HG03135 (cell line): ENCODE results near the gene CTCFL.

ENCODE experiments used
- ATAC-seq: cut with Tn5 transposase; IDR thresholded peaks from one replicate; pipeline ENCODE4 v1.9.1; 2021; ENCODE audit warnings: mild to moderate bottlenecking, moderate library complexity; ENCODE audit not compliant: unreplicated experiment

Gene CTCFL

GRCh38 chr20:57537822-57538221 is 12.9 kb upstream of the CTCFL start:
- ATAC-seq = no peak

DNA sequence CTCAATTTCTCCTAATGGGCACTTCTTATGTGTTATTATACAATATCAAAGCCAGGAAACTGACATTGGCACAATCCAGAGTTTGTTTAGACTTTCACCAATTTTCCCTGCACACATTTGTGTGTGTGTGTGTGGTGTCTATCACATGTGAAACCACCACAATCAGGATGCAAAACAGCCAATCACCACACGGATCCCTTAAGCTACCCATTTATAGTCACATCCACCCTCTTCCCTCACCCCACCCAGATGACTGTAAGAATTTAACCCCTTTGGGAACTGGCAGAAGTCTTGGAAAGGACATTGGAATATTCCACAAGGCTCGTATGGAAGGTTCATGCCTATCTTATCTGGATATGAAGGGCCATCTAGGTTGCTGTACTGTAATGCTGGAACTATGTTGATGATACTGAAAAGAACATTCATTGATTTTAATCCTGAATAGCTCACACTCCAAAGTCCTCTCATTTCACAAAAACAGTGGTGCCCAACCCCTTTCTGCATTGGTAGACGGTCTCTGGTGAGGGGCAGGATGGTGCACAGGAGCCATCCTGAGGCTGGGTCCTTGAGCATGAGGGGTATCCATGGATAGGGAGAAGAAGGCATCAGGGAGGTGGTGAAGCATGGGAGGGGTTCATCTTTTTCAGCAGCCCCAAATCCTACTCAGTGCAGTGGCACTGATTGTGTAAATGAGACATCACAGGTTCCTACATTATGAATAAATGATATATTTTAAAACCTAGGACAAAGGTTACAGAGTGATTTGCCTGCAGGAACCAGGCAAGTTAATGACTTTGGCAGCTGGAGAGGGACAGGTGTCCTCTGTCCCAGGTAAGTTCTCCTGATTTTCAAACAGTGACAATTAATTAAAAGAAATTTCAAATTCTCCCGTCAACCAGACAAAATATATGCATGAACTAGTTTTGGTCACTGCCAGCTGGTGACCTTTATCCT is 12.1 kb upstream of the CTCFL start:
- no peak for ATAC-seq

DNA sequence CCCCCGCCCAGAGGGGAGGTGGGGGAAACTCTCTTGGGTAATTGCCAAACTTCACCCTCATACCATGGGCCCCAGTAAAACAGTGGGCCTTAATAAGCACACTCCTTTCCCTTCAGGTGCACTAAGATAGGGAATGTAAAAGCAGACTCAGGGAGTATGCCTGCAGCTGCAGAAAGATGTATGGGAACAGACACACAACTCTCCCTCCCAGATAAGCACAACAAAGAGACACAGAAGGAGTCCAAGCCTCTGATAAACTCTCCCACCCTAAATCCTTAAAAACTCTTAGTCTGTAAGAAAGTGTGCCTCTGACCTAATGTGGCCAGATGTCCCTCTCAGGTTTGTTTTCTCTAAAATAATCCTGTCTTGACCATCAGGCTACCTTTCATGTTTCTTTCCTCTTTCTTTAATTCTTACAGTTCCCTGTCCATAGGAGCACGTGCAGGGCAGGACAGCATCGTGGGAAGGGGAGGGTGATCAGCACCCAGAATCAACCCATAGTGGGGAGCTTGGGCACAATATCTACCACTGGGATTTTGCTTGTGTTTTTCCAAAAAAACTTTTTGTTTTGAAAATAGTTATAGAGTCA is 11.3 kb upstream of the CTCFL start:
- ATAC-seq = no peak

DNA sequence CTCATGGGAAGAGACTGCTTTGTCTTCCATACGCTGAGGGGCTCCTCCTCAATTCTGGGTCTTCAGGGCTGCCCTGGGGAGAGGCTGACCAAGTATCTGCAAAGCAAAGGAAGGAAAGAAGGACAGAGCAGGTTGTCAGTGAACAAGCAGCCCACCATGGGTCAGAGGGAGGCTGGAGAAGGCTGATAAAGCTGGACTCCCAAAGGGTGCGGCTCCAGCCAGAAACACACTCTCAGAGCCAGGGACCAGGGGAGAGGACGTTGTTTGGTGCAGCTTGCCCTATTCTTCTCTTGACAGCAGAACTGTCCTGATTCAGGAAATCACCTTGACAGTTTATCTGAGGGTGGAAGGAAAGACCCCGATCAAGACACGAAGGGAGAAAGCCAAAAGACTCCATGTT is 10.4 kb upstream of the CTCFL start:
- ATAC-seq = no peak

GRCh38 chr20:57532104-57532503 is 7.2 kb upstream of the CTCFL start:
- ATAC-seq = no peak

DNA sequence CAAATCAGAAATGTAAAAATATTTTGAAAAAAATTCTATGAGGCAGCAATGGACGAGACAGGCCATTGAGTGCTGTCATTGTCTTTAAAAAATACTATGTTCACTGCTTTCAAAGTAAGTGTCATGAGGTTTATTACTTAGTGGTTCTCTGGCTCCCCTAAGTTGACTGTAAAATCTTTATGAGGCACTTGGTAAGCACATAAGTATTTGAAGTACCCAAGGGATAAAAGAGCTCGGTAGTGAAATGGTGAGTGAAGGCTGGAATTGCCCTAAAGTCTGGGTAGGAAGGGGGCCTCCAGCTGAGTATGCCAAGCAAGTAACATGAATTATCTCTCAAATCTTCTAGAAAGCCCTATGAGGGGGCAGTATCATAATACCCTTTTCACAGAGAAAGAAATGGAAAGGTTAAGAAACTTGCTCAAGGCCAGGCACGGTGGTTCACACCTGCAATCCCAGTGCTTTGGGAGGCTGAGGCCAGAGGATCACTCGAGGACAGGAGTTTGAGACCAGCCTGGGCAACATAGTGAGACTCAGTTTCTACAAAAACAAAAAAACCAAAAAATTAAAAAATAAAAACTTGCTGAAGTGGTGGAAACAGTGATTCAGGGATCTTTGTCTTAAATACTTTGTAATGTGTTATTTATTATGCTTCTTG is 5.5 kb upstream of the CTCFL start:
- no peak for ATAC-seq

GRCh38 chr20:57529810-57530209 is 4.9 kb upstream of the CTCFL start:
- no peak for ATAC-seq

DNA sequence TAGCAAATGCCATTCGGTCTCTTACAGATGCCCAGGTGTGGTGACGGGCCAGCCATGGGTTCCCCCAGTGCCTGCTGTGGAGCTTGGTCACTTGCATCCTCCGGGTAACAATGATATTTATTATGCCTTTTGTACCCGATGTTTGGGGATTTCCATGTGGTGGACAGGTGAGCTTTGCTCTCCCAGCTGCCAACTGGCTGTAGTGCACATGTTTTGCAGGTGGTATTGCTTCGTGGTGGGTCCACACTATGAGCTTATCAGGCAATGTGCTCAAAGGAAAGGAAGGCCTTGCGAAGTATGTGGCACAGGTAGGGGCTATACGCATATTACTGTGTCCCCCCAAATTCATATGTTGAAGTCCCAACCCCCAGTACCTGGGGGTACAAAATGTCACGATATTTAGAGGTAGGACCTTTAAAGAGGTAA is 4.2 kb upstream of the CTCFL start:
- no peak for ATAC-seq

DNA sequence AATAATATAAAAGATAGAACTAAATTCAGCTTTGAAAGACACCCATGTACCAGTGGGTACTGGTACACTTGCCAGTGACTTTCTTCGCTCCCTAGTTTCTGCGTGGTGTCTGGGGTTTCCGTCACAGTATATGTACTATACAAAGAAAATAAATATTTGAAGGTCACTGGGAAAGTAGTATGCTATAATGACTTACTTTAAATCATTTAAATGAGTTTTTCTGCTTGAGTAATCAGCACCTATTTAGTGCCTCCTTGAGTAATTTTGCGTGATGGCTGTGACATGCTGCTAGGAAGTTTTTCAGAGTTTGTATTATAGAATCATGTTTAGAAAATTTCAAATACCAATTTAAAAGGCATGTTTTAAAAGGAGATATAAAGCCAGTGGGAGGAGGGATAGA is 3.2 kb upstream of the CTCFL start:
- no peak for ATAC-seq

DNA sequence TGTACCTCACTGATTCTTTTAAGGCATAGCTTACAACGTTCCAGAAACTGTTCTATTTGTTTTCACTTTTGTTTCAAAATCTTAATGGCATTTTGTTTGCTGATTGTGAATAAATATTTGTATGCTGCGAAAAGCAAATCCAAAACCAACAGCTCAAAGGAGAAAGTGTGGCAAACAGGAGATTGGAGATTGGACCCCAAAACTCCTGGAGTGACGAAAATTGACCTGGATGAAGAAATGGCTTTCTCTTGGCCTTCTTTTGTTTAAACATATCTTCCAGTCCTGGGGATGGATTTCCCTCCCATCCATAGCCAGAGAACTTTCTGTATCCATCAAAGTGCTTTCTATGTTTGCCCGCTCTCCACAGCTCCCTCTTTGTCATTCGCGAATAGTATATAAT is 2.8 kb upstream of the CTCFL start:
- ATAC-seq = no peak

DNA sequence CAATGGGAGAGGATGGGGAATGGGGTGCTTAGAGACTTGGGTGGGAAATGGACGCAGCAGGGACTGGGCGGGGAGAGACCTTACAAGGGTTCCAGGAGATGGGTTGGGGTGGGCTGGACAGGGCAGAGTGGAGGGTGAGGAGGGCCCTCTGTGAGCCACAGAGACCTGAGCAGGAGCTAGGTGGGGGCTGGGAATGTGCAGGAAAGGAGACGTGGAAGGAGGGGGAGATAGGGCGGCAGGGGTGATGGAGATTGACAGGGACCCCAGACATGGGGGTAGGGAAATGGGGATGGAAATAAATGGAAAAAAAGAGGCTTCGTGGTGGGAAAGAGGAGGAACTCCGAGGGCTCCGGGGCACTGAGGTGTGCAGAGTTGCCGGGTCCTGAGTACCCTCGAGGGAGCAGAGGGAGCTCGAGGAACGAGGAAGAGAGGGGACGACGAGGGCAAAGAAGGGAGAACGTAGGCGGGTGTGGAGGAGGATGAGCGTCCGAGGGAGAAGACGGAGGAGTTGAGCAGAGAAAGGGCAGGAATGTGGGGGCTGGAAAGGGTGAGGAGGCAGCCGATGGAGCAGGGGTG is 2.0 kb upstream of the CTCFL start:
- no peak for ATAC-seq

DNA sequence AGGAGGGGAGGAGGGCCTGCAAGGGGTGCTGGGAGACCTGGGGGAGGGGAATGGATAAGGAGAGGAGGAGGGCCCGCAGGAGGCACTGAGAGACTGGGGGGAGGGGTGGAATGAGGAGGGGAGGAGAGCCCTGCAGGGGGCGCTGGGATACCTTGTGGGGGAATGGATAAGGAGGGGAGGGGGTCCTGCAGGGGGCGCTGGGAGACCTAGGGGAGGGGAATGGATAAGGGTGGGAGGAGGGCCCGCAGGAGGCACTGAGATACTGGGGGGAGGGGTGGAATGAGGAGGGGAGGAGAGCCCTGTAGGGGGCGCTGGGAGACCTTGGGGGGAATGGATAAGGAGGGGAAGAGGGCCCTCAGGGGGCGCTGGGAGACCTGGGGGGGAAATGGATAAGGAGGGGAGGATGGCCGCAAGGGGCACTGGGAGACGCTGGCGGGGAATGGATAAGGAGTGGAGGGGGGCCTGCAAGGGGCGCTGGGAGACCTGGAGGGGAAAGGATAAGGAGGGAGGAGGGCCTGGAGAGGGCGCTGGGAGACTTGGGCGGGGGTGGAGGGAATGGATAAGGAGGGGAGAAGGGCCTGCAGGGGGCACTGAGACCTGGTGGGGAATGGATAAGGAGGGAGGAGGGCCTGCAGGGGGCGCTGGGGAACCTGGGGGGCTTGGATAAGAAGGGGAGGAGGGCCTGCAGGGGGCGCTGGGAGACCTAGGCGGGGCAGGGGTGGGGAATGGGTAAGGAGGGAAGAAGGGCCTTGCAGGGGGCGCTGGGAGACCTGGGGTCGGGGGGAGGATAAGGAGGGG is 1.3 kb upstream of the CTCFL start:
- ATAC-seq = no peak

GRCh38 chr20:57525328-57526086 is 567 bp upstream of the CTCFL start:
- no peak for ATAC-seq

- no peak for ATAC-seq
Measured at GRCh38 chr20:57523782-57524181, 1.2 kb downstream of the CTCFL start.

- ATAC-seq = no peak
Measured at GRCh38 chr20:57522380-57523140, 2.4 kb downstream of the CTCFL start.

GRCh38 chr20:57517904-57518303 is 7.0 kb downstream of the CTCFL start:
- no peak for ATAC-seq

- ATAC-seq = no peak
Measured at GRCh38 chr20:57514273-57514751, 10.6 kb downstream of the CTCFL start.

DNA sequence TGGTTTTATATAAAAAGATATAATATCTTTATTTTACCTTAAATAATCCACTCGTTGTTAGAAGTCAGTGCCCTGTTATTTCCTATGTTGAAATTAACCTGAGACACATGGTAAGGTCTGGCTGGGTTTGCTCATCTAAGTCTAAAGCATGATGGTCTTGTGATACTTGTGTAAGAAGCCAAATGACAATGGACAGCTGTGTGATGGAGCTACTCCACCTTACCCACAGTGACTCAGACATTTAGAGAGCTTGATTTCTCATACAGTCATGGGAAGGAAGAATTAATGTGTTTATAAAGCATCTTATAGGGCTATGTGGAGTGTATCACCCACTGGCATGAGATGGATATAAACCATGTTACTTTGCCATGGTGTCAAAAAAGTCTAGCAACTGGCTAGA is 11.7 kb downstream of the CTCFL start:
- no peak for ATAC-seq

- no peak for ATAC-seq
Measured at GRCh38 chr20:57512432-57512831, 12.5 kb downstream of the CTCFL start.
